H1 (cell line): Measurements from ENCODE around the gene RGS9.

Experiments used
- CEBPB ChIP-seq: IDR thresholded peaks from 2 replicates; pipeline ENCODE4 v1.6.1; 2012; ENCODE audit warnings: low read depth, low read length
- CTCF ChIP-seq, 3 experiments: IDR thresholded peaks; 1 replicate in 2 of 3; 2 replicates in 1 of 3; pipeline versions ENCODE4 v1.5.1 to v1.6.1; 2011; ENCODE audit warnings: low read length in 3 of 3, mild to moderate bottlenecking in 3 of 3, inconsistent platforms in 2 of 3, low read depth in 1 of 3, moderate library complexity in 1 of 3; ENCODE audit not compliant: insufficient read depth in 1 of 3; ENCODE audit errors: control extremely low read depth in 1 of 3
- RAD21 ChIP-seq, 2 experiments: IDR thresholded peaks in 1 of 2; conservative IDR thresholded peaks in 1 of 2; 2 replicates each; pipeline ENCODE4 v1.6.1; 2011; ENCODE audit warnings: low read depth in 2 of 2, low read length in 2 of 2, improper control_type of control experiment in 1 of 2, inconsistent platforms in 1 of 2, mild to moderate bottlenecking in 1 of 2, moderate library complexity in 1 of 2

GRCh38 chr17:65190467-65191097, 53.4 kb downstream of the RGS9 start:
- TF ChIP-seq CTCF (IDR thresholded peaks at IDR 0.05; ENCODE audit: control extremely low read depth in 1 of 3, insufficient read depth in 1 of 3, low read depth in 1 of 3, low read length in 3 of 3) (no peak), CEBPB (no peak), RAD21 (IDR thresholded peaks at IDR 0.05 in 1 of 2, conservative IDR thresholded peaks at IDR 0.05 in 1 of 2; ENCODE audit: low read depth in 2 of 2, low read length in 2 of 2) (no peak)
